Measurements from ENCODE around the gene POLD4. TPM values are rescaled to one million over a fixed set of nuclear protein-coding genes. Genes with fewer than 3 reads are reported as not detected.

POLD4 gene
- total RNA-seq, 1 experiment from 2014 or later, result 95.1 TPM

GRCh38 chr11:67376063-67376820 lies 22.9 kb upstream of the POLD4 start:
- Mint-ChIP-seq H3K9me3 (ENCODE audit: low read depth, unreplicated experiment) (no peaks in the 10 kb centered on the region), H3K4me3 (ENCODE audit: low read depth, unreplicated experiment) (no peak overlapping the region), H3K27ac (ENCODE audit: unreplicated experiment) (peak overlapping the region; percentile 75), H3K36me3 (ENCODE audit: insufficient read depth, unreplicated experiment) (peaks cover 48% of the 10 kb centered on the region), H3K27me3 (ENCODE audit: unreplicated experiment) (no peaks in the 10 kb centered on the region), H3K4me1 (ENCODE audit: low read depth, unreplicated experiment) (peaks cover 56% of the 10 kb centered on the region)
- no peak for TF ChIP-seq CTCF (IDR thresholded peaks at IDR 0.05; ENCODE audit: unreplicated experiment)
- intact Hi-C loops (cut with micrococcal nuclease; ENCODE audit: unreplicated experiment), result no loop called here
- CTCF ChIA-PET, result interaction anchor here (0.6 to 3.3 kb wide), 5 partner anchors 19 to 45 kb away, joined by 3 to 30 read pairs (median 6); no protein-coding TSS in a partner anchor
- DNase-seq, result no peak
- no TSS peak for BruUV-seq (replicated peaks)

GRCh38 chr11:67375320-67376055 lies 22.1 kb upstream of the POLD4 start:
- Mint-ChIP-seq H3K27me3 (ENCODE audit: unreplicated experiment) (no peaks in the 10 kb centered on the region), H3K9me3 (ENCODE audit: low read depth, unreplicated experiment) (no peaks in the 10 kb centered on the region), H3K27ac (ENCODE audit: unreplicated experiment) (peak overlapping the region; percentile 75), H3K4me1 (ENCODE audit: low read depth, unreplicated experiment) (peaks cover 56% of the 10 kb centered on the region), H3K36me3 (ENCODE audit: insufficient read depth, unreplicated experiment) (peaks cover 49% of the 10 kb centered on the region), H3K4me3 (ENCODE audit: low read depth, unreplicated experiment) (peak overlapping the region; percentile 71)
- intact Hi-C loops (cut with micrococcal nuclease; ENCODE audit: unreplicated experiment), result no loop called here
- no TSS peak for BruUV-seq (replicated peaks)
- CTCF ChIA-PET, result interaction anchor here (0.6 to 3.3 kb wide), 8 partner anchors 13 to 187 kb away, joined by 3 to 30 read pairs (median 5); no protein-coding TSS in a partner anchor
- TF ChIP-seq CTCF (IDR thresholded peaks at IDR 0.05; ENCODE audit: unreplicated experiment), result no peak
- no peak for DNase-seq

GRCh38 chr11:67374571-67375281 lies 21.4 kb upstream of the POLD4 start:
- intact Hi-C loops (cut with micrococcal nuclease; ENCODE audit: unreplicated experiment), result loop anchor here (1.0 kb wide), 1 partner anchor 20 kb away; no protein-coding TSS in a partner anchor
- CTCF ChIA-PET, result interaction anchor here (0.5 to 3.3 kb wide), 15 partner anchors 10 to 186 kb away, joined by 3 to 33 read pairs (median 5); partner anchors contain the start of genes POLD4 and RAD9A
- Mint-ChIP-seq H3K27me3 (ENCODE audit: unreplicated experiment) (no peaks in the 10 kb centered on the region), H3K9me3 (ENCODE audit: low read depth, unreplicated experiment) (no peaks in the 10 kb centered on the region), H3K27ac (ENCODE audit: unreplicated experiment) (peak overlapping the region; percentile 75), H3K4me1 (ENCODE audit: low read depth, unreplicated experiment) (peaks cover 54% of the 10 kb centered on the region), H3K36me3 (ENCODE audit: insufficient read depth, unreplicated experiment) (peaks cover 51% of the 10 kb centered on the region), H3K4me3 (ENCODE audit: low read depth, unreplicated experiment) (peak overlapping the region; percentile 71)
- TSS peak; percentile 83 for BruUV-seq (replicated peaks)
- TF ChIP-seq CTCF (IDR thresholded peaks at IDR 0.05; ENCODE audit: unreplicated experiment), result no peak
- DNase-seq, result no peak
